Neutrophil (primary cell): ENCODE results near the gene MC1R.

ENCODE experiments used
- H3K27ac ChIP-seq: fragments of 200-600 bp; sonication (generic); 2 replicates; pipeline ENCODE4 v1.5.1; 2016; ENCODE audit warnings: mild to moderate bottlenecking, moderate library complexity
- H3K27me3 ChIP-seq: fragments of 200-600 bp; sonication (generic); 2 replicates; pipeline ENCODE4 v1.6.0; 2016; ENCODE audit warnings: mild to moderate bottlenecking
- H3K36me3 ChIP-seq: fragments of 200-600 bp; sonication (generic); 2 replicates; pipeline ENCODE4 v1.5.1; 2017
- H3K4me1 ChIP-seq, 2 experiments: fragments of 200-600 bp in 1 of 2; sonication (generic) in 1 of 2; 1 replicate in 1 of 2; 2 replicates in 1 of 2; pipeline versions ENCODE4 v1.5.1 to v1.6.1; 2013 to 2016; ENCODE audit warnings: low read depth in 1 of 2, low read length in 1 of 2, mild to moderate bottlenecking in 1 of 2, moderate library complexity in 1 of 2; ENCODE audit not compliant: control insufficient read depth in 1 of 2, insufficient read depth in 1 of 2
- H3K4me3 ChIP-seq, 2 experiments: fragments of 200-600 bp in 1 of 2; sonication (generic) in 1 of 2; 1 replicate in 1 of 2; 2 replicates in 1 of 2; pipeline ENCODE4 v1.5.1; 2013 to 2016; ENCODE audit warnings: low read depth in 1 of 2, low read length in 1 of 2, mild to moderate bottlenecking in 1 of 2, moderate library complexity in 1 of 2
- H3K9me3 ChIP-seq: fragments of 200-600 bp; sonication (generic); 2 replicates; pipeline ENCODE4 v1.5.1; 2016
- CTCF ChIP-seq: fragments of 200-600 bp; sonication (generic); IDR thresholded peaks from 2 replicates; pipeline ENCODE4 v1.5.1; 2016; ENCODE audit warnings: antibody characterized with exemption

The MC1R gene

GRCh38 chr16:89936034-89936433, 17.4 kb downstream of the MC1R start:
- Histone ChIP-seq H3K4me1 (no peaks in the 10 kb centered on the region), H3K27ac (no peak overlapping the region), H3K36me3 (no peaks in the 10 kb centered on the region), H3K4me3 (no peak overlapping the region), H3K9me3 (no peaks in the 10 kb centered on the region), H3K27me3 (peaks cover 31% of the 10 kb centered on the region)
- no peak for TF ChIP-seq CTCF

- Histone ChIP-seq H3K27ac (no peak overlapping the region), H3K27me3 (peaks cover 34% of the 10 kb centered on the region), H3K36me3 (no peaks in the 10 kb centered on the region), H3K9me3 (no peaks in the 10 kb centered on the region), H3K4me3 (no peak overlapping the region), H3K4me1 (no peaks in the 10 kb centered on the region)
- no peak for TF ChIP-seq CTCF
Observed at GRCh38 chr16:89936508-89936907, 17.8 kb downstream of the MC1R start.

- H3K27ac ChIP-seq: no peak overlapping the region
- no peaks in the 10 kb centered on the region for H3K4me1 ChIP-seq
- no peak overlapping the region for H3K4me3 ChIP-seq
- H3K36me3 ChIP-seq: no peaks in the 10 kb centered on the region
- no peaks in the 10 kb centered on the region for H3K9me3 ChIP-seq
- no peak for TF ChIP-seq CTCF
- H3K27me3 ChIP-seq: peaks cover 39% of the 10 kb centered on the region
Observed at GRCh38 chr16:89936981-89937380, 18.3 kb downstream of the MC1R start.

GRCh38 chr16:89938175-89938885, 19.7 kb downstream of the MC1R start:
- H3K27me3 ChIP-seq: peaks cover 49% of the 10 kb centered on the region
- H3K36me3 ChIP-seq: no peaks in the 10 kb centered on the region
- H3K4me3 ChIP-seq: no peak overlapping the region
- H3K9me3 ChIP-seq: no peaks in the 10 kb centered on the region
- no peaks in the 10 kb centered on the region for H3K4me1 ChIP-seq
- no peak for TF ChIP-seq CTCF
- no peak overlapping the region for H3K27ac ChIP-seq

- TF ChIP-seq CTCF: no peak
- Histone ChIP-seq H3K4me3 (no peak overlapping the region), H3K4me1 (peaks cover 13 to 17% of the 10 kb centered on the region in 2 experiments), H3K36me3 (no peaks in the 10 kb centered on the region), H3K27ac (no peak overlapping the region), H3K27me3 (peaks cover 84% of the 10 kb centered on the region), H3K9me3 (no peaks in the 10 kb centered on the region)
Observed at GRCh38 chr16:89944773-89945172, 26.1 kb downstream of the MC1R start.
